Islet of Langerhans (tissue), 1 donor: ENCODE data around the gene S100A2.

ENCODE experiments used
- FAIRE-seq: peaks from one replicate; lab custom pipeline; 2011; peaks lifted over from hg19 to GRCh38; lab: Jason Lieb, UNC

The S100A2 gene

GRCh38 chr1:153565529-153566374 lies at the start of gene S100A2:
Gene S100A2, minus strand, starts transcription at chr1:153565844. Its CDS starts 1,967 bp downstream, at chr1:153563877.
- no peak for FAIRE-seq

GRCh38 chr1:153615406-153615805 lies 49.8 kb upstream of the S100A2 start:
- no peak for FAIRE-seq

GRCh38 chr1:153614906-153615305 lies 49.3 kb upstream of the S100A2 start:
- FAIRE-seq = no peak

GRCh38 chr1:153614189-153614900 lies 48.7 kb upstream of the S100A2 start:
- FAIRE-seq = no peak

GRCh38 chr1:153613406-153613805 lies 47.8 kb upstream of the S100A2 start:
- no peak for FAIRE-seq

GRCh38 chr1:153612755-153613331 lies 47.2 kb upstream of the S100A2 start, which contains the start of gene S100A16:
Gene S100A16, minus strand, starts transcription at chr1:153613137. Its CDS starts 4,986 bp downstream, at chr1:153608151.
- no peak for FAIRE-seq

- no peak for FAIRE-seq
Observed at GRCh38 chr1:153612111-153612754, 46.6 kb upstream of the S100A2 start.

- FAIRE-seq = no peak
Observed at GRCh38 chr1:153611356-153611755, 45.7 kb upstream of the S100A2 start.

GRCh38 chr1:153610811-153611301 lies 45.2 kb upstream of the S100A2 start:
- no peak for FAIRE-seq

GRCh38 chr1:153610334-153610733 lies 44.7 kb upstream of the S100A2 start:
- no peak for FAIRE-seq

GRCh38 chr1:153609585-153609907 lies 43.9 kb upstream of the S100A2 start:
- no peak for FAIRE-seq

- FAIRE-seq = no peak
Observed at GRCh38 chr1:153608742-153609584, 43.3 kb upstream of the S100A2 start.

- no peak for FAIRE-seq
Observed at GRCh38 chr1:153608089-153608682, 42.5 kb upstream of the S100A2 start.

GRCh38 chr1:153607381-153607780 lies 41.7 kb upstream of the S100A2 start:
- FAIRE-seq = no peak

GRCh38 chr1:153606194-153606593 lies 40.5 kb upstream of the S100A2 start:
- FAIRE-seq = no peak

GRCh38 chr1:153602749-153603148 lies 37.1 kb upstream of the S100A2 start:
- FAIRE-seq = no peak

GRCh38 chr1:153599847-153600246 lies 34.2 kb upstream of the S100A2 start:
- FAIRE-seq = no peak

GRCh38 chr1:153598309-153599172 lies 32.9 kb upstream of the S100A2 start:
- no peak for FAIRE-seq

GRCh38 chr1:153597206-153597605 lies 31.6 kb upstream of the S100A2 start:
- FAIRE-seq = no peak

GRCh38 chr1:153592748-153593147 lies 27.1 kb upstream of the S100A2 start:
- no peak for FAIRE-seq
